ENCODE data around the gene RNF135.

GRCh38 chr17:31007695-31008373 lies 37.0 kb downstream of the RNF135 start:
- TF ChIP-seq CTCF (IDR thresholded peaks at IDR 0.05) = no peak
- TF ChIP-seq POLR2AphosphoS5 (IDR thresholded peaks at IDR 0.05) = no peak
- no peak for TF ChIP-seq POLR2A (IDR thresholded peaks at IDR 0.05)
- TF ChIP-seq EP300 (IDR thresholded peaks at IDR 0.05) = no peak
